ENCODE data around the gene TNN.

TNN gene

GRCh38 chr1:175116210-175116798, 48.7 kb downstream of the TNN start:
- no peak for DNase-seq

- DNase-seq, result no peak
Measured at GRCh38 chr1:175116903-175117302, 49.3 kb downstream of the TNN start.

- no peak for DNase-seq
Measured at GRCh38 chr1:175118375-175119367, 51.0 kb downstream of the TNN start.

- DNase-seq, result no peak
Measured at GRCh38 chr1:175120511-175120910, 52.9 kb downstream of the TNN start.

GRCh38 chr1:175124861-175125260, 57.2 kb downstream of the TNN start:
- no peak for DNase-seq

- DNase-seq, result no peak
Measured at GRCh38 chr1:175126347-175126746, 58.7 kb downstream of the TNN start.

- DNase-seq, result no peak
Measured at GRCh38 chr1:175127565-175127964, 59.9 kb downstream of the TNN start.

- no peak for DNase-seq
Measured at GRCh38 chr1:175128523-175128922, 60.9 kb downstream of the TNN start.

- no peak for DNase-seq
Measured at GRCh38 chr1:175129182-175129581, 61.5 kb downstream of the TNN start.

- DNase-seq, result no peak
Measured at GRCh38 chr1:175129644-175129996, 62.0 kb downstream of the TNN start.

GRCh38 chr1:175129997-175130648, 62.5 kb downstream of the TNN start:
- no peak for DNase-seq

GRCh38 chr1:175130649-175131045, 63.0 kb downstream of the TNN start:
- no peak for DNase-seq

- DNase-seq, result no peak
Measured at GRCh38 chr1:175131095-175131494, 63.5 kb downstream of the TNN start.

- DNase-seq, result no peak
Measured at GRCh38 chr1:175132436-175132835, 64.8 kb downstream of the TNN start.

- no peak for DNase-seq
Measured at GRCh38 chr1:175133673-175134435, 66.2 kb downstream of the TNN start.

GRCh38 chr1:175134500-175134899, 66.9 kb downstream of the TNN start:
- DNase-seq, result no peak

GRCh38 chr1:175136246-175136645, 68.6 kb downstream of the TNN start:
- no peak for DNase-seq

- DNase-seq, result no peak
Measured at GRCh38 chr1:175137369-175137768, 69.7 kb downstream of the TNN start.

- DNase-seq, result no peak
Measured at GRCh38 chr1:175138579-175138978, 70.9 kb downstream of the TNN start.

GRCh38 chr1:175145899-175146528, 78.4 kb downstream of the TNN start:
- no peak for DNase-seq

- peak; percentile 34 for DNase-seq
Measured at GRCh38 chr1:175146529-175147213, 79.0 kb downstream of the TNN start.

- DNase-seq, result no peak
Measured at GRCh38 chr1:175147569-175147968, 79.9 kb downstream of the TNN start.

Data from central memory CD4-positive, alpha-beta T cell (primary cell).